GM18517 (cell line): ENCODE measurements around the gene ZNF346.
"Not testable (repeated sequence)": the region's sequence is repeated elsewhere in the genome, so short reads cannot be mapped to it uniquely, and the experiment has no call there.

Source experiments
- ATAC-seq: cut with Tn5 transposase; IDR thresholded peaks from one replicate; pipeline ENCODE4 v1.9.1; 2021; ENCODE audit warnings: mild to moderate bottlenecking, moderate library complexity; ENCODE audit not compliant: unreplicated experiment

ZNF346 gene

GRCh38 chr5:177022386-177023302, at the start of gene ZNF346:
ZNF346 (plus strand) TSS chr5:177022696; CDS start chr5:177022739, 43 bp downstream.
- peak; percentile 70 for ATAC-seq

- no peak for ATAC-seq
Observed at GRCh38 chr5:176979669-176980068, 42.8 kb upstream of the ZNF346 start.

- no peak for ATAC-seq
Observed at GRCh38 chr5:176980818-176981217, 41.7 kb upstream of the ZNF346 start.

- not testable (repeated sequence) for ATAC-seq
Observed at GRCh38 chr5:176983112-176983511, 39.4 kb upstream of the ZNF346 start.

GRCh38 chr5:176983593-176983992, 38.9 kb upstream of the ZNF346 start:
- not testable (repeated sequence) for ATAC-seq

- ATAC-seq = not testable (repeated sequence)
Observed at GRCh38 chr5:176984176-176984575, 38.3 kb upstream of the ZNF346 start.

GRCh38 chr5:176985516-176985915, 37.0 kb upstream of the ZNF346 start:
- peak; percentile 75 for ATAC-seq

- ATAC-seq = no peak
Observed at GRCh38 chr5:176986280-176986679, 36.2 kb upstream of the ZNF346 start.

- no peak for ATAC-seq
Observed at GRCh38 chr5:176987583-176987982, 34.9 kb upstream of the ZNF346 start.

GRCh38 chr5:176993081-176993480, 29.4 kb upstream of the ZNF346 start:
- ATAC-seq = not testable (repeated sequence)

GRCh38 chr5:176994460-176995121, 27.9 kb upstream of the ZNF346 start:
- peak; percentile 49 for ATAC-seq

- ATAC-seq = no peak
Observed at GRCh38 chr5:176995122-176995490, 27.4 kb upstream of the ZNF346 start.

- peak; percentile 54 for ATAC-seq
Observed at GRCh38 chr5:176995896-176996767, 26.4 kb upstream of the ZNF346 start.

GRCh38 chr5:176996780-176997179, 25.7 kb upstream of the ZNF346 start:
- no peak for ATAC-seq

GRCh38 chr5:176998828-176999227, 23.7 kb upstream of the ZNF346 start:
- ATAC-seq = no peak

- not testable (repeated sequence) for ATAC-seq
Observed at GRCh38 chr5:176999526-176999925, 23.0 kb upstream of the ZNF346 start.

- ATAC-seq = no peak
Observed at GRCh38 chr5:177003649-177004048, 18.8 kb upstream of the ZNF346 start.

- ATAC-seq = no peak
Observed at GRCh38 chr5:177004961-177005360, 17.5 kb upstream of the ZNF346 start.

GRCh38 chr5:177005619-177006264, 16.8 kb upstream of the ZNF346 start:
- ATAC-seq = peak; percentile 50

- ATAC-seq = peak; percentile 65
Observed at GRCh38 chr5:177006265-177006972, 16.1 kb upstream of the ZNF346 start, which contains the start of gene UIMC1. UIMC1 (minus strand) TSS chr5:177006779; CDS start chr5:176982615, 24,164 bp downstream.
